Endothelial cell of umbilical vein (primary cell): Measurements from ENCODE around the gene CHRNA1. TPM values are rescaled to one million over a fixed set of nuclear protein-coding genes. Genes with fewer than 3 reads are reported as not detected.

Experiments
- BruUV-seq: library from RNA; stranded (reverse); fragments of 400-500 nt; replicated peaks from 2 replicates; lab custom pipeline; 2021; lab: Mats Ljungman, UMichigan
- CTCF ChIA-PET: fragments of 300-600, 350-600 bp; sonication (Branson Sonifier 250); formaldehyde crosslinking; loops from one replicate; lab custom pipeline; 2021; ENCODE audit warnings: antibody characterized with exemption, inconsistent platforms; lab: Charles Lee
- POLR2A ChIA-PET: fragments of 300-600, 350-600 bp; sonication (Branson Sonifier 250); formaldehyde crosslinking; loops from one replicate; lab custom pipeline; 2021; ENCODE audit warnings: antibody characterized with exemption, inconsistent platforms; lab: Charles Lee
- DNase-seq: peaks from one replicate; pipeline ENCODE4 v3.0.0-alpha.2; 2011; ENCODE audit warnings: low read depth, low spot score
- FAIRE-seq: peaks from 2 replicates; lab custom pipeline; 2011; peaks lifted over from hg19 to GRCh38; lab: Jason Lieb, UNC
- H2AFZ ChIP-seq: 2 replicates; pipeline ENCODE4 v1.6.0; 2012; ENCODE audit warnings: low read depth, low read length, control low read depth, inconsistent platforms
- H3K27ac ChIP-seq: 2 replicates; pipeline ENCODE4 v1.5.1; 2011; ENCODE audit warnings: low read depth, mild to moderate bottlenecking, control low read depth, low read length, moderate library complexity; ENCODE audit not compliant: insufficient read depth
- H3K27me3 ChIP-seq, 2 experiments: 2 replicates each; pipeline versions ENCODE4 v1.6.0 to v1.6.1; 2011; ENCODE audit warnings: low read length in 2 of 2, mixed read lengths in 1 of 2; ENCODE audit not compliant: control insufficient read depth in 2 of 2, insufficient read depth in 2 of 2
- H3K36me3 ChIP-seq, 2 experiments: 2 replicates in 1 of 2; 3 replicates in 1 of 2; pipeline ENCODE4 v1.5.1; 2011; ENCODE audit warnings: low read length in 2 of 2, mild to moderate bottlenecking in 1 of 2, moderate library complexity in 1 of 2; ENCODE audit not compliant: control insufficient read depth in 2 of 2, insufficient read depth in 2 of 2; ENCODE audit errors: extremely low read depth in 1 of 2
- H3K4me1 ChIP-seq: 3 replicates; pipeline ENCODE4 v1.5.1; 2011; ENCODE audit warnings: mild to moderate bottlenecking, low read length; ENCODE audit not compliant: control insufficient read depth, insufficient read depth; ENCODE audit errors: extremely low read depth
- H3K4me2 ChIP-seq: 2 replicates; pipeline ENCODE4 v1.6.1; 2011; ENCODE audit warnings: low read length, control low read depth, mixed read lengths; ENCODE audit not compliant: insufficient read depth
- H3K4me3 ChIP-seq, 3 experiments: fragments of 200-600 bp in 1 of 3; sonication (generic), shearing (Covaris generic) in 1 of 3; replicated peaks in 1 of 3; 2 replicates each; pipeline ENCODE4 v1.5.1; 2011 to 2016; ENCODE audit warnings: control low read depth in 3 of 3, low read length in 3 of 3, mild to moderate bottlenecking in 2 of 3, inconsistent platforms in 1 of 3, low read depth in 1 of 3, moderate library complexity in 1 of 3; ENCODE audit not compliant: insufficient read depth in 1 of 3
- H3K79me2 ChIP-seq: 2 replicates; pipeline ENCODE4 v1.6.0; 2012; ENCODE audit warnings: low read length, inconsistent platforms; ENCODE audit not compliant: control insufficient read depth, insufficient read depth
- H3K9ac ChIP-seq: replicated peaks from 2 replicates; pipeline ENCODE3; 2011; ENCODE audit warnings: low read length, control low read depth; ENCODE audit not compliant: insufficient read depth; ENCODE audit errors: extremely low read depth
- H3K9me1 ChIP-seq: replicated peaks from 3 replicates; pipeline ENCODE4 v1.6.0; 2011; ENCODE audit warnings: mild to moderate bottlenecking, low read length; ENCODE audit not compliant: control insufficient read depth, insufficient read depth; ENCODE audit errors: extremely low read depth
- H3K9me3 ChIP-seq: replicated peaks from 2 replicates; pipeline ENCODE4 v1.5.1; 2012; ENCODE audit warnings: low read length, inconsistent platforms; ENCODE audit not compliant: control insufficient read depth, insufficient read depth
- H4K20me1 ChIP-seq: replicated peaks from 2 replicates; pipeline ENCODE3; 2011; ENCODE audit warnings: mild to moderate bottlenecking, low read length; ENCODE audit not compliant: control insufficient read depth, insufficient read depth; ENCODE audit errors: extremely low read depth
- EZH2 ChIP-seq: IDR thresholded peaks from 2 replicates; pipeline ENCODE4 v1.6.1; 2012; ENCODE audit warnings: borderline replicate concordance, low read depth, mild to moderate bottlenecking, moderate library complexity, low read length, inconsistent platforms; ENCODE audit not compliant: severe bottlenecking
- FOS ChIP-seq: IDR thresholded peaks from 2 replicates; pipeline ENCODE4 v1.6.1; 2011; ENCODE audit warnings: mild to moderate bottlenecking, low read length, moderate library complexity, borderline replicate concordance; ENCODE audit not compliant: insufficient read depth
- GATA2 ChIP-seq: IDR thresholded peaks from 2 replicates; pipeline ENCODE4 v1.7.0; 2011; ENCODE audit warnings: low read depth, mild to moderate bottlenecking, moderate library complexity, mixed read lengths, low read length; ENCODE audit not compliant: insufficient read length, insufficient read depth
- JUN ChIP-seq: IDR thresholded peaks from 2 replicates; pipeline ENCODE4 v1.6.1; 2011; ENCODE audit warnings: borderline replicate concordance, low read depth; ENCODE audit not compliant: insufficient read length, insufficient read depth
- MAX ChIP-seq: IDR thresholded peaks from 2 replicates; pipeline ENCODE4 v1.6.1; 2011; ENCODE audit not compliant: insufficient read depth, insufficient read length
- MYC ChIP-seq: IDR thresholded peaks from one replicate; pipeline ENCODE4 v1.6.1; 2011; ENCODE audit warnings: mild to moderate bottlenecking, low read depth, low read length
- POLR2A ChIP-seq: IDR thresholded peaks from 2 replicates; pipeline ENCODE4 v1.6.1; 2012; ENCODE audit warnings: low read depth, mild to moderate bottlenecking, control low read depth, low read length
- POLR2AphosphoS5 ChIP-seq: IDR thresholded peaks from 2 replicates; pipeline ENCODE4 v1.6.1; 2012; ENCODE audit warnings: low read depth, mild to moderate bottlenecking, control low read depth, low read length, moderate library complexity; ENCODE audit not compliant: insufficient read depth
- dilution Hi-C: fragments of 300-500 bp; cut with MboI; formaldehyde crosslinking; loops from one replicate; pipeline ENCODE4 v1.15.0; 2019; ENCODE audit warnings: low sequenced_read_pairs; ENCODE audit not compliant: extremely low pct_ligation_motif_present
- intact Hi-C: fragments of 100-400 bp; cut with micrococcal nuclease; formaldehyde crosslinking; loops from one replicate; pipeline ENCODE4 v1.10.0; 2022
- polyA plus RNA-seq, 4 experiments: library from polyadenylated mRNA; depleted of rRNA in 3 of 4; stranded (reverse) in 3 of 4; unstranded in 1 of 4; fragments of >200 nt; gene quantifications; 2 replicates each; pipeline versions ENCODE4 v1.2.1 to v1.2.3, GENCODE V29; 2011 to 2012; ENCODE audit warnings: missing spikeins in 1 of 4
- total RNA-seq: library from RNA; stranded (reverse); gene quantifications from 2 replicates; pipeline ENCODE4 v1.2.3, GENCODE V29; 2021
- TF ChIP-seq, protein P1 (sequence below), 2 donors: IDR thresholded peaks; 1 replicate in 1 of 2; 2 replicates in 1 of 2; pipeline ENCODE4 v1.5.1; 2011; ENCODE audit warnings: low read length in 2 of 2, mild to moderate bottlenecking in 2 of 2, moderate library complexity in 2 of 2, control low read depth in 1 of 2, inconsistent platforms in 1 of 2, low read depth in 1 of 2; ENCODE audit not compliant: insufficient read depth in 1 of 2; ENCODE audit errors: extremely low read depth in 1 of 2

Gene CHRNA1
- total and polyA plus RNA-seq, 2 donors (not counting 3 experiments of a cell fraction or from before 2014, with no cell fraction given), result 11.3 to 18.2 TPM

DNA sequence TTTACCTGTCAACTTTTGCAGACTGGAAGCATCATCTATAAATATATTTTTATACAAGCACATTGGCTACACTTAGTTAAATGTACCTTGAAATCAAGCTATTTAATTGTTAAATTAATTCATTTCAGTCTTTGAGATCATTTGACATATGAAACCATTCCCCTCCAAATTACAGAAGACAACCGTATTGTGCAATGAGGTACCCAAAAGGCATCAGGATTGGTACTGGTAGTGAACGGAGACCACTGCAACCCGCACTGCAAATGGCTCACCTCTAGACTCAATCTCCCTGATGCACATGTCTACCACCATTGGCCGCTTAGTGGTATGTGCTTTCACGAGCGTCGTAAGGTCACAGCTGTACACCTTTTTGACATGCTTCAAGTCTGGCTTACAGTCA, 47.8 kb upstream of the CHRNA1 start:
- Histone ChIP-seq H3K79me2 (no peaks in the 10 kb centered on the region), H3K27me3 (no peaks in the 10 kb centered on the region), H3K9me3 (no peaks in the 10 kb centered on the region), H3K4me3 (no peak overlapping the region), H3K4me1 (no peaks in the 10 kb centered on the region), H3K36me3 (peaks cover 2% of the 10 kb centered on the region in 2 experiments), H3K4me2 (no peak overlapping the region), H2AFZ (no peak overlapping the region), H3K9me1 (no peaks in the 10 kb centered on the region), H3K27ac (no peak overlapping the region), H4K20me1 (no peaks in the 10 kb centered on the region), H3K9ac (no peak overlapping the region)
- CTCF ChIA-PET, result interaction anchor here (0.8 to 2.0 kb wide), 4 partner anchors 9 to 41 kb away, joined by 4 to 7 read pairs (median 4); no protein-coding TSS in a partner anchor
- TF ChIP-seq POLR2AphosphoS5 (no peak), EZH2 (no peak), GATA2 (no peak), MAX (no peak), POLR2A (no peak), MYC (no peak), FOS (no peak), JUN (no peak)
- TF ChIP-seq, protein P1, sequence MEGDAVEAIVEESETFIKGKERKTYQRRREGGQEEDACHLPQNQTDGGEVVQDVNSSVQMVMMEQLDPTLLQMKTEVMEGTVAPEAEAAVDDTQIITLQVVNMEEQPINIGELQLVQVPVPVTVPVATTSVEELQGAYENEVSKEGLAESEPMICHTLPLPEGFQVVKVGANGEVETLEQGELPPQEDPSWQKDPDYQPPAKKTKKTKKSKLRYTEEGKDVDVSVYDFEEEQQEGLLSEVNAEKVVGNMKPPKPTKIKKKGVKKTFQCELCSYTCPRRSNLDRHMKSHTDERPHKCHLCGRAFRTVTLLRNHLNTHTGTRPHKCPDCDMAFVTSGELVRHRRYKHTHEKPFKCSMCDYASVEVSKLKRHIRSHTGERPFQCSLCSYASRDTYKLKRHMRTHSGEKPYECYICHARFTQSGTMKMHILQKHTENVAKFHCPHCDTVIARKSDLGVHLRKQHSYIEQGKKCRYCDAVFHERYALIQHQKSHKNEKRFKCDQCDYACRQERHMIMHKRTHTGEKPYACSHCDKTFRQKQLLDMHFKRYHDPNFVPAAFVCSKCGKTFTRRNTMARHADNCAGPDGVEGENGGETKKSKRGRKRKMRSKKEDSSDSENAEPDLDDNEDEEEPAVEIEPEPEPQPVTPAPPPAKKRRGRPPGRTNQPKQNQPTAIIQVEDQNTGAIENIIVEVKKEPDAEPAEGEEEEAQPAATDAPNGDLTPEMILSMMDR (IDR thresholded peaks at IDR 0.05; ENCODE audit: extremely low read depth in 1 of 2, insufficient read depth in 1 of 2, low read depth in 1 of 2, low read length in 2 of 2), result no peak
- POLR2A ChIA-PET, result no interaction called here
- dilution Hi-C loops (no loop called here), intact Hi-C loops (no loop called here)
- DNase-seq (no peak), FAIRE-seq (no peak)
- no TSS peak for BruUV-seq
